Esophagus (tissue), 2 donors: Measurements from ENCODE around the gene ETV6. TPM values are rescaled to one million over a fixed set of nuclear protein-coding genes. Genes with fewer than 3 reads are reported as not detected.

Experiments used
- H3K27ac ChIP-seq, 2 donors: one replicate each; pipeline ENCODE4 v1.5.1; 2013; ENCODE audit warnings: low read depth in 2 of 2, mild to moderate bottlenecking in 2 of 2, inconsistent platforms in 1 of 2, low read length in 1 of 2, moderate library complexity in 1 of 2
- H3K27me3 ChIP-seq, 2 donors: one replicate each; pipeline ENCODE4 v1.6.1; 2013; ENCODE audit warnings: low read length in 2 of 2, control low read depth in 1 of 2, mild to moderate bottlenecking in 1 of 2; ENCODE audit not compliant: insufficient read depth in 2 of 2, control insufficient read depth in 1 of 2
- H3K36me3 ChIP-seq, 2 donors: one replicate each; pipeline ENCODE4 v1.6.1; 2013; ENCODE audit warnings: low read length in 1 of 2; ENCODE audit not compliant: control insufficient read depth in 2 of 2, insufficient read depth in 2 of 2
- H3K4me1 ChIP-seq, 2 donors: one replicate each; pipeline ENCODE4 v1.6.1; 2013; ENCODE audit warnings: low read length in 1 of 2; ENCODE audit not compliant: control insufficient read depth in 2 of 2, insufficient read depth in 2 of 2
- H3K4me3 ChIP-seq, 2 donors: one replicate each; pipeline ENCODE4 v1.5.1; 2013; ENCODE audit warnings: low read length in 2 of 2, mild to moderate bottlenecking in 2 of 2, low read depth in 1 of 2, moderate library complexity in 1 of 2
- H3K9me3 ChIP-seq, 2 donors: one replicate each; pipeline ENCODE4 v1.6.1; 2013; ENCODE audit warnings: mild to moderate bottlenecking in 2 of 2, low read depth in 1 of 2, low read length in 1 of 2, moderate library complexity in 1 of 2; ENCODE audit not compliant: control insufficient read depth in 2 of 2, insufficient read depth in 1 of 2
- WGBS, 2 donors: extraction: QIAGEN DNeasy Blood & Tissue Kit; methylation state at CpG; one replicate each; pipeline ENCODE4 v1.1.7; 2013; 5-methylcytosine and 5-hydroxymethylcytosine counted together
- polyA plus RNA-seq, 2 donors: library from polyadenylated mRNA; stranded (reverse); fragments of 200-250 nt; gene quantifications; one replicate each; pipeline ENCODE4 v1.2.3, GENCODE V29; 2013
- donor health status: healthy with polysubstance abuse.
- donor health status: Bipolar disorder and iron deficiency.

Gene ETV6
- polyA plus RNA-seq, 2 donors: 5.4 to 5.6 TPM

- Histone ChIP-seq H3K27me3 (no peaks in the 10 kb centered on the region), H3K36me3 (no peaks in the 10 kb centered on the region), H3K4me1 (peaks cover 12 to 18% of the 10 kb centered on the region in 2 donors), H3K9me3 (no peaks in the 10 kb centered on the region), H3K27ac (no peak overlapping the region), H3K4me3 (no peak overlapping the region)
- WGBS, 2 donors: 43 to 50% methylated on average over 7 of the region's 7 CpGs
Observed at GRCh38 chr12:11724888-11725311, 75.4 kb downstream of the ETV6 start.

- no peaks in the 10 kb centered on the region for H3K27me3 ChIP-seq
- peaks cover 16 to 22% of the 10 kb centered on the region in 2 donors for H3K4me1 ChIP-seq
- no peak overlapping the region for H3K4me3 ChIP-seq
- H3K9me3 ChIP-seq: no peaks in the 10 kb centered on the region
- H3K27ac ChIP-seq: no peak overlapping the region
- 87 to 97% methylated on average over 8 of the region's 8 CpGs for WGBS, 2 donors
- no peaks in the 10 kb centered on the region for H3K36me3 ChIP-seq
Observed at GRCh38 chr12:11725686-11726085, 76.2 kb downstream of the ETV6 start.

GRCh38 chr12:11726659-11727058 lies 77.2 kb downstream of the ETV6 start:
- H3K4me1 ChIP-seq: peaks cover 19 to 24% of the 10 kb centered on the region in 2 donors
- WGBS, 2 donors: 75 to 84% methylated on average over 3 of the region's 3 CpGs

GRCh38 chr12:11727133-11727664 lies 77.7 kb downstream of the ETV6 start:
- Histone ChIP-seq H3K4me1 (peaks cover 19 to 24% of the 10 kb centered on the region in 2 donors), H3K4me3 (no peak overlapping the region), H3K36me3 (no peaks in the 10 kb centered on the region), H3K27me3 (no peaks in the 10 kb centered on the region), H3K27ac (peak overlapping the region in 1 of 2 donors; percentile 37), H3K9me3 (no peaks in the 10 kb centered on the region)
- 65 to 68% methylated on average over 12 of the region's 12 CpGs for whole genome bisulfite sequencing, 2 donors

More at GRCh38 chr12:11726659-11727058, 77.2 kb downstream of the ETV6 start:
- no peaks in the 10 kb centered on the region for H3K36me3 ChIP-seq
- H3K27me3 ChIP-seq: no peaks in the 10 kb centered on the region
- H3K27ac ChIP-seq: no peak overlapping the region
- no peak overlapping the region for H3K4me3 ChIP-seq
- no peaks in the 10 kb centered on the region for H3K9me3 ChIP-seq

- Histone ChIP-seq H3K9me3 (no peaks in the 10 kb centered on the region), H3K4me3 (no peak overlapping the region), H3K27me3 (no peaks in the 10 kb centered on the region), H3K4me1 (peaks cover 19 to 24% of the 10 kb centered on the region in 2 donors), H3K36me3 (no peaks in the 10 kb centered on the region), H3K27ac (peak overlapping the region in 1 of 2 donors; percentile 55)
- WGBS, 2 donors: 58 to 67% methylated on average over 10 of the region's 10 CpGs
Observed at GRCh38 chr12:11728154-11728755, 78.8 kb downstream of the ETV6 start.

- WGBS, 2 donors: 33 to 45% methylated on average over 4 of the region's 4 CpGs
- Histone ChIP-seq H3K27me3 (no peaks in the 10 kb centered on the region), H3K27ac (peak overlapping the region; percentile 88 to 89), H3K4me1 (peaks cover 15 to 20% of the 10 kb centered on the region in 2 donors), H3K4me3 (no peak overlapping the region), H3K36me3 (no peaks in the 10 kb centered on the region), H3K9me3 (no peaks in the 10 kb centered on the region)
Observed at GRCh38 chr12:11729008-11729407, 79.5 kb downstream of the ETV6 start.

GRCh38 chr12:11729439-11730150 lies 80.1 kb downstream of the ETV6 start:
- peaks cover 13 to 18% of the 10 kb centered on the region in 2 donors for H3K4me1 ChIP-seq
- no peaks in the 10 kb centered on the region for H3K36me3 ChIP-seq
- H3K9me3 ChIP-seq: no peaks in the 10 kb centered on the region
- H3K4me3 ChIP-seq: no peak overlapping the region
- H3K27ac ChIP-seq: peak overlapping the region; percentile 88 to 96
- 56 to 70% methylated on average over 7 of the region's 7 CpGs for WGBS, 2 donors
- no peaks in the 10 kb centered on the region for H3K27me3 ChIP-seq

GRCh38 chr12:11730299-11731041 lies 81.0 kb downstream of the ETV6 start:
- H3K4me1 ChIP-seq: peaks cover 13 to 18% of the 10 kb centered on the region in 2 donors
- peak overlapping the region; percentile 93 to 96 for H3K27ac ChIP-seq
- H3K9me3 ChIP-seq: no peaks in the 10 kb centered on the region
- no peaks in the 10 kb centered on the region for H3K27me3 ChIP-seq
- peak overlapping the region in 1 of 2 donors; percentile 3 for H3K4me3 ChIP-seq
- H3K36me3 ChIP-seq: no peaks in the 10 kb centered on the region
- WGBS, 2 donors: 45 to 56% methylated on average over 8 of the region's 8 CpGs

- H3K4me1 ChIP-seq: peaks cover 13 to 16% of the 10 kb centered on the region in 2 donors
- WGBS, 2 donors: 36 to 46% methylated on average over 1 of the region's 1 CpG
Observed at GRCh38 chr12:11731042-11731357, 81.5 kb downstream of the ETV6 start.

More at GRCh38 chr12:11731042-11731357, 81.5 kb downstream of the ETV6 start:
- Histone ChIP-seq H3K36me3 (no peaks in the 10 kb centered on the region), H3K4me3 (no peak overlapping the region), H3K9me3 (no peaks in the 10 kb centered on the region), H3K27me3 (no peaks in the 10 kb centered on the region), H3K27ac (peak overlapping the region; percentile 93 to 96)
